Measurements from ENCODE around the gene BRD3. TPM values are rescaled to one million over a fixed set of nuclear protein-coding genes. Genes with fewer than 3 reads are reported as not detected.

Gene BRD3
- total RNA-seq, result 10 to 100 TPM; 10.8 to 21.5 (median 16.5) TPM

DNA sequence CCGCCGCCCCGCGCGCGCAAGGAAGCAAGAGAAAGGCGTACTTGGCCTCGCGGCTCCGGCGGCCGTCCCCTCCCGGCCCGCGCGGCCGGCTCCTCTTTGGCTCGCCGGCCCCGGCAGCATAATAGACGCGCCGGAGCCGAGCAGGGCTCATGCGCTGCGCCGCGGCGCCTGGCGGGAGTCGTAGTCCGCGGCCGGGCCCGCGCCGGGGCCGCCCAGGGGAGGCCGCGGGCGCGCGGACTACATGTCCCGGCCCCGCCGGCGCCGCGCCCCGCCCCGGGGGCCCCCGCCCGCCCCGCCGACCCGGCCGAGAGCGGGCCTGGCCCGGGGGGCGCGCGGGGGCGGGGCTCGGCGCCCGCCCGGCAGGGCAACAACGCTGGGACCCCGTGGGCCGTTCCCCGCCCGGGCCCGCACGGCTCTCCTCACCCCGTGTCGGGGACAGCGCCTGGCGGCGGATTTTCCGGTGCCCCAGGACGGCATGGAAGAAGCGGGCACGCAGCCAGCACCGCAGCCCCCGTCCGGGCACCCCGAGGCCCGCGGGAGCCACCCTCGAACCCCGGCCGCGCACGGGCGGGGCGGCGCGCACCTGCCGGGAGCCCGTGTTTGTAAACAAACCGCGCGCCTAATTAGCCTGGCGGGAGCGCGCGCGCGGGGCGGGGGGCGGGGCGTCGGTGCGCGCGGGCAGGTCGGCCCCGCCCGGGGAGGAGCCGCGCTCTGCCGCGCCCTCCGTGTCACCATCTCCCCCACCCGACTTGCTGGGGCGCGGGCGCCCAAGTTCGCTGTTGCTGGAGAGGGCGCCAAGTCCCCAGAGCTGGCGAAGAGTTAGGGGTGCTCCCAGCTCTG lies at the start of gene BRD3:
BRD3 (minus strand) TSS at position 123 of the 840 bp plus-strand sequence. CDS start 14,549 bp downstream, outside the sequence.
- peak; percentile 89 to 93 for TF ChIP-seq POLR2A (IDR thresholded peaks at IDR 0.05)
- TF ChIP-seq, protein P1, sequence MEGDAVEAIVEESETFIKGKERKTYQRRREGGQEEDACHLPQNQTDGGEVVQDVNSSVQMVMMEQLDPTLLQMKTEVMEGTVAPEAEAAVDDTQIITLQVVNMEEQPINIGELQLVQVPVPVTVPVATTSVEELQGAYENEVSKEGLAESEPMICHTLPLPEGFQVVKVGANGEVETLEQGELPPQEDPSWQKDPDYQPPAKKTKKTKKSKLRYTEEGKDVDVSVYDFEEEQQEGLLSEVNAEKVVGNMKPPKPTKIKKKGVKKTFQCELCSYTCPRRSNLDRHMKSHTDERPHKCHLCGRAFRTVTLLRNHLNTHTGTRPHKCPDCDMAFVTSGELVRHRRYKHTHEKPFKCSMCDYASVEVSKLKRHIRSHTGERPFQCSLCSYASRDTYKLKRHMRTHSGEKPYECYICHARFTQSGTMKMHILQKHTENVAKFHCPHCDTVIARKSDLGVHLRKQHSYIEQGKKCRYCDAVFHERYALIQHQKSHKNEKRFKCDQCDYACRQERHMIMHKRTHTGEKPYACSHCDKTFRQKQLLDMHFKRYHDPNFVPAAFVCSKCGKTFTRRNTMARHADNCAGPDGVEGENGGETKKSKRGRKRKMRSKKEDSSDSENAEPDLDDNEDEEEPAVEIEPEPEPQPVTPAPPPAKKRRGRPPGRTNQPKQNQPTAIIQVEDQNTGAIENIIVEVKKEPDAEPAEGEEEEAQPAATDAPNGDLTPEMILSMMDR (IDR thresholded peaks at IDR 0.05 in 4 of 5, conservative IDR thresholded peaks at IDR 0.05 in 1 of 5), result no peak
- peak; percentile 80 to 84 for ATAC-seq
- Histone ChIP-seq H3K9me3 (no peaks in the 10 kb centered on the region), H3K4me1 (peaks cover 36 to 39% of the 10 kb centered on the region in 2 donors), H3K4me3 (peak within 1 kb of the TSS; percentile 60 to 89 (median 78)), H3K36me3 (no peaks in the 10 kb centered on the region), H3K27ac (peak within 1 kb of the TSS; percentile 89 to 99 (median 98)), H3K27me3 (no peaks in the 10 kb centered on the region)
- peak; percentile 74 to 84 for DNase-seq
- intact Hi-C loops (cut with DNase I; ENCODE audit: low total_unique reads) (loop anchor here (1.0 to 5.0 kb wide), 5 partner anchors 19 to 1894 kb away; partner anchors contain the start of genes BRD3OS, RXRA and UBAC1), in situ Hi-C loops (cut with MboI; ENCODE audit: low sequenced_read_pairs in 4 of 4) (no loop called here)

DNA sequence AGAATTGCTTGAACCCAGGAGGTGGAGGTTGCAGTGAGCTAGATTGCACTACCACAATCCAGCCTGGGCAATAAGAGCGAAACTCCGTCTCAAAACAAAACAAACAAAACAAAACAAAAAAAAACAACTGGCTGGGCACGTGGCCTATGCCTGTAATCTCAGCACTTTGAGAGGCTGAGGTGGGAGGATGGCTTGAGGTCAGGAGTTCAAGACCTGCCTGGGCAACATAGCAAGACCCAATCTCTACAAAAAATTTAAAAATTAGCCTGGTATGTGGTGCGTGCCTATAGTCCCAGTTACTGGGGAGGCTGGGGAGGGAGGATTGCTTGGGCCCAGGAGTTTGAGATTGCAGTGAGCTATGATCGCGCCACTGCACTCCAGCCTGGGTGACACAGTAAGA lies 44.7 kb upstream of the BRD3 start:
- no peak overlapping the region for H3K4me3 ChIP-seq
- H3K27ac ChIP-seq, result no peak overlapping the region
- in situ Hi-C loops (cut with MboI; ENCODE audit: low sequenced_read_pairs in 4 of 4) (no loop called here), intact Hi-C loops (cut with DNase I; ENCODE audit: low total_unique reads) (no loop called here)
- H3K4me1 ChIP-seq, result no peaks in the 10 kb centered on the region
- no peaks in the 10 kb centered on the region for H3K27me3 ChIP-seq
- H3K36me3 ChIP-seq, result no peaks in the 10 kb centered on the region
- ATAC-seq (no peak), DNase-seq (no peak)
- no peaks in the 10 kb centered on the region for H3K9me3 ChIP-seq
- TF ChIP-seq, protein P1 (IDR thresholded peaks at IDR 0.05 in 4 of 5, conservative IDR thresholded peaks at IDR 0.05 in 1 of 5), result no peak
- no peak for TF ChIP-seq POLR2A (IDR thresholded peaks at IDR 0.05)

DNA sequence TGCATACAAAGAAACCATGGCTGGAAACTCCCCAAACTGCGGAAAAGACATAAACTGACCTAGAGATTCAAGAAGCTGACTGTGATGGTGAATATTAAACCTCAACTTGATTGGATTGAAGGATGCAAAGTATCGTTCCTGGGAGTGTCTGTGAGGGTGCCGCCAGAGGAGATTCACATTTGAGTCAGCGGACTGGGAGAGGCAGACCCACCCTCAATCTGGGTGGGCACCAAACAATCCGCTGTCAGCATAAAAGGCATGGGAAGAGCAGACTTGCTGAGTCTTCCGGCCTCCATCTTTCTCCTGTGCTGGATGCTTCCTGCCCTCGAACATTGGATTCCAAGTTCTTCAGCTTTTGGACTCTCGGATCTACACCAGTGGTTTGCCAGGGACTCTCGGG lies 43.2 kb upstream of the BRD3 start:
- TF ChIP-seq, protein P1 (IDR thresholded peaks at IDR 0.05 in 4 of 5, conservative IDR thresholded peaks at IDR 0.05 in 1 of 5), result no peak
- no peak for TF ChIP-seq POLR2A (IDR thresholded peaks at IDR 0.05)
- Histone ChIP-seq H3K4me3 (no peak overlapping the region), H3K4me1 (no peaks in the 10 kb centered on the region), H3K36me3 (no peaks in the 10 kb centered on the region), H3K27me3 (peaks cover 0 to 6% (median 0%) of the 10 kb centered on the region in 3 donors), H3K9me3 (no peaks in the 10 kb centered on the region), H3K27ac (no peak overlapping the region)
- DNase-seq (no peak), ATAC-seq (no peak)
- intact Hi-C loops (cut with DNase I; ENCODE audit: low total_unique reads) (no loop called here), in situ Hi-C loops (cut with MboI; ENCODE audit: low sequenced_read_pairs in 4 of 4) (no loop called here)

DNA sequence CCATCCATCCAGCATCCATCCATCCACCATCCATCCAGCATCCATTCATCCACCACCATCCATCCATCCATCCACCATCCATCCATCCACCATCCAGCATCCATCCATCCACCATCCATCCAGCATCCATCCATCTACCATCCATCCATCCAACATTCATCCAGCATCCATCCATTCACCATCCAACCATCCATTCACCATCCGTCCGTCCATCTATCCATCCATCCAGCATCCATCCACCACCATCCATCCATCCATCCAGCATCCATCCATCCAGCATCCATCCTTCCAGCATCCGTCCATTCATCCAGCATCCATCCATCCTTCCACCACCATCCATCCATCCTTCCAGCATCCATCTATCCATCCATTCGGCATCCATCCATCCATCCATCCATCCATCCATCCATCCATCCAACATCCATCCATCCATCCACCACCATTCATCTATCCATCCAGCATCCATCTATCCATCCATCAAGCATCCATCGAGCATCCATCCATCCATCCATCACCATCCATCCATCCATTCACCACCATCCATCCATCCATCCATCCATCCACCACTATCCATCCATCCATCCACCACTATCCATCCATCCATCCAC lies 35.7 kb upstream of the BRD3 start:
- Histone ChIP-seq H3K36me3 (no peaks in the 10 kb centered on the region), H3K27me3 (peaks cover 0 to 7% (median 3%) of the 10 kb centered on the region in 3 donors), H3K9me3 (no peaks in the 10 kb centered on the region), H3K4me3 (no peak overlapping the region), H3K27ac (no peak overlapping the region), H3K4me1 (no peaks in the 10 kb centered on the region)
- intact Hi-C loops (cut with DNase I; ENCODE audit: low total_unique reads) (no loop called here), in situ Hi-C loops (cut with MboI; ENCODE audit: low sequenced_read_pairs in 4 of 4) (no loop called here)
- TF ChIP-seq, protein P1 (IDR thresholded peaks at IDR 0.05 in 4 of 5, conservative IDR thresholded peaks at IDR 0.05 in 1 of 5), result no peak
- no peak for TF ChIP-seq POLR2A (IDR thresholded peaks at IDR 0.05)
- DNase-seq, result no peak
- no peak for ATAC-seq
